PC-3 (cell line): Measurements from ENCODE around the gene LRIG3. TPM values are rescaled to one million over a fixed set of nuclear protein-coding genes. Genes with fewer than 3 reads are reported as not detected.

Experiments used
- ATAC-seq: fragments of 200-7000 bp; cut with Tn5 transposase; 2 replicates; pipeline ENCODE4 v1.9.1; 2020; ENCODE audit warnings: mild to moderate bottlenecking, moderate library complexity
- BruUV-seq: library from RNA; stranded (reverse); fragments of 400-500 nt; replicated peaks from 2 replicates; lab custom pipeline; 2021; lab: Mats Ljungman, UMichigan
- CTCF ChIA-PET: fragments of 300-600 bp; sonication (Branson Sonifier 250); formaldehyde crosslinking; loops from one replicate; lab custom pipeline; 2022; ENCODE audit warnings: antibody characterized with exemption; lab: Charles Lee
- POLR2A ChIA-PET: fragments of 300-600 bp; sonication (Branson Sonifier 250); formaldehyde crosslinking; loops from one replicate; lab custom pipeline; 2022; ENCODE audit warnings: antibody characterized with exemption; ENCODE audit not compliant: unreplicated experiment; lab: Charles Lee
- DNase-seq: peaks from one replicate; pipeline ENCODE4 v3.0.0-alpha.2; 2015
- H2AFZ ChIP-seq: fragments of 300-600 bp; sonication (generic); 2 replicates; pipeline ENCODE4 v1.6.0; 2016; ENCODE audit warnings: antibody characterized with exemption, low read length
- H3F3A ChIP-seq: fragments of 300-600 bp; sonication (generic); one replicate; pipeline ENCODE4 v1.6.0; 2017; ENCODE audit warnings: antibody characterized with exemption, low read length, control low read depth, mild to moderate bottlenecking; ENCODE audit not compliant: unreplicated experiment
- H3K27ac ChIP-seq: fragments of 300-600 bp; sonication (generic); 2 replicates; pipeline ENCODE4 v1.5.1; 2016; ENCODE audit warnings: mild to moderate bottlenecking, low read length
- H3K27me3 ChIP-seq: fragments of 300-600 bp; sonication (generic); 2 replicates; pipeline ENCODE4 v1.6.1; 2016; ENCODE audit warnings: low read length, mixed read lengths
- H3K36me3 ChIP-seq: fragments of 300-600 bp; sonication (generic); 2 replicates; pipeline ENCODE4 v1.6.1; 2016; ENCODE audit warnings: low read depth, mixed run types, low read length, mixed read lengths
- H3K4me1 ChIP-seq: fragments of 300-600 bp; sonication (generic); 2 replicates; pipeline ENCODE4 v1.5.1; 2016; ENCODE audit warnings: low read length; ENCODE audit not compliant: insufficient read depth
- H3K4me2 ChIP-seq: fragments of 300-600 bp; sonication (generic); 2 replicates; pipeline ENCODE4 v1.6.0; 2016; ENCODE audit warnings: low read length
- H3K4me3 ChIP-seq: fragments of 300-600 bp; sonication (generic); 2 replicates; pipeline ENCODE4 v1.5.1; 2016; ENCODE audit warnings: mild to moderate bottlenecking, low read length, mixed read lengths
- H3K79me2 ChIP-seq: fragments of 300-600 bp; sonication (generic); 2 replicates; pipeline ENCODE4 v1.6.1; 2017; ENCODE audit warnings: low read length, mixed read lengths
- H3K9ac ChIP-seq: fragments of 300-600 bp; sonication (generic); 2 replicates; pipeline ENCODE4 v1.6.0; 2016; ENCODE audit warnings: mild to moderate bottlenecking, low read length
- H3K9me2 ChIP-seq: fragments of 300-600 bp; sonication (generic); replicated peaks from 2 replicates; pipeline ENCODE4 v1.6.1; 2016; ENCODE audit warnings: mixed run types, low read length, mixed read lengths
- H3K9me3 ChIP-seq: fragments of 300-600 bp; sonication (generic); 2 replicates; pipeline ENCODE4 v1.6.1; 2016; ENCODE audit warnings: low read length, mixed read lengths
- H4K20me1 ChIP-seq: fragments of 300-600 bp; sonication (generic); 2 replicates; pipeline ENCODE4 v1.6.1; 2016; ENCODE audit warnings: low read length, mixed read lengths
- EZH2 ChIP-seq: fragments of 300-600 bp; sonication (generic); IDR thresholded peaks from one replicate; pipeline ENCODE4 v1.6.1; 2017; ENCODE audit warnings: antibody characterized with exemption, mild to moderate bottlenecking, low read length; ENCODE audit not compliant: unreplicated experiment
- EZH2phosphoT487 ChIP-seq: fragments of 300-600 bp; sonication (generic); IDR thresholded peaks from 2 replicates; pipeline ENCODE4 v1.6.1; 2018; ENCODE audit warnings: mild to moderate bottlenecking, antibody characterized with exemption, low read length, borderline replicate concordance
- intact Hi-C: fragments of 100-400 bp; cut with micrococcal nuclease; formaldehyde crosslinking; loops from 2 replicates; pipeline ENCODE4 v1.9.0; 2023
- total RNA-seq: library from RNA; depleted of rRNA; stranded (reverse); fragments of >200 nt; gene quantifications from 2 replicates; pipeline ENCODE4 v1.2.3, GENCODE V29; 2014
- TF ChIP-seq, protein P1 (sequence below): fragments of 300-600 bp; sonication (generic); conservative IDR thresholded peaks from 2 replicates; pipeline ENCODE4 v1.5.1; 2017; ENCODE audit warnings: antibody characterized with exemption, low read depth, mild to moderate bottlenecking, low read length

LRIG3 gene
- total RNA-seq, 1 experiment from 2014 or later: 8.6 TPM

DNA sequence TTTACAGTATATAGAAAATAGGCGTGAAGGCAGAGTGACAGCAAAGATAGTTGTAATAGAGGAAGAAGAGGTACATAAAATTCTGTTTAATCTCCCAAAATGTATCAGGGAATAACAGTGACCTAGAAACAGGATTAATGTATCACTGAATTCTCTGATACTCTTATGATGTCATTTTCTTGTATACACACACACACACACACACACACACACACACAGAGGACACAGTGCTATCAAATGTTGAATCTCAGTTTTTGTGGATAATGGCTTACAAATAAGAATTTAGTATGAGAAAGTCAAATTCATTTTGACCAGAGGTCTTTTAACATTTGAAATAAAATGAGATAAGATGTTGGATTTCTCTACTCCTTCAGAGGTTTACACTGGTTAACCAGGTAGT lies 4.3 kb upstream of the LRIG3 start:
- intact Hi-C loops: no loop called here
- ChIA-PET POLR2A (no interaction called here), CTCF (no interaction called here)
- no peak for DNase-seq
- H3K79me2 ChIP-seq: peaks cover 2% of the 10 kb centered on the region
- H2AFZ ChIP-seq: no peak overlapping the region
- H3F3A ChIP-seq: no peaks in the 10 kb centered on the region
- H3K9me3 ChIP-seq: no peaks in the 10 kb centered on the region
- H3K27me3 ChIP-seq: no peaks in the 10 kb centered on the region
- H3K9ac ChIP-seq: no peak overlapping the region
- H3K36me3 ChIP-seq: no peaks in the 10 kb centered on the region
- no peak overlapping the region for H3K4me3 ChIP-seq
- no peak overlapping the region for H3K27ac ChIP-seq
- peaks cover 16% of the 10 kb centered on the region for H3K4me1 ChIP-seq
- no TSS peak for BruUV-seq
- H4K20me1 ChIP-seq: no peaks in the 10 kb centered on the region
- H3K9me2 ChIP-seq: no peaks in the 10 kb centered on the region
- no peak overlapping the region for H3K4me2 ChIP-seq
- no peak for ATAC-seq
- TF ChIP-seq, protein P1, sequence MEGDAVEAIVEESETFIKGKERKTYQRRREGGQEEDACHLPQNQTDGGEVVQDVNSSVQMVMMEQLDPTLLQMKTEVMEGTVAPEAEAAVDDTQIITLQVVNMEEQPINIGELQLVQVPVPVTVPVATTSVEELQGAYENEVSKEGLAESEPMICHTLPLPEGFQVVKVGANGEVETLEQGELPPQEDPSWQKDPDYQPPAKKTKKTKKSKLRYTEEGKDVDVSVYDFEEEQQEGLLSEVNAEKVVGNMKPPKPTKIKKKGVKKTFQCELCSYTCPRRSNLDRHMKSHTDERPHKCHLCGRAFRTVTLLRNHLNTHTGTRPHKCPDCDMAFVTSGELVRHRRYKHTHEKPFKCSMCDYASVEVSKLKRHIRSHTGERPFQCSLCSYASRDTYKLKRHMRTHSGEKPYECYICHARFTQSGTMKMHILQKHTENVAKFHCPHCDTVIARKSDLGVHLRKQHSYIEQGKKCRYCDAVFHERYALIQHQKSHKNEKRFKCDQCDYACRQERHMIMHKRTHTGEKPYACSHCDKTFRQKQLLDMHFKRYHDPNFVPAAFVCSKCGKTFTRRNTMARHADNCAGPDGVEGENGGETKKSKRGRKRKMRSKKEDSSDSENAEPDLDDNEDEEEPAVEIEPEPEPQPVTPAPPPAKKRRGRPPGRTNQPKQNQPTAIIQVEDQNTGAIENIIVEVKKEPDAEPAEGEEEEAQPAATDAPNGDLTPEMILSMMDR: no peak
- TF ChIP-seq EZH2 (no peak), EZH2phosphoT487 (no peak)

DNA sequence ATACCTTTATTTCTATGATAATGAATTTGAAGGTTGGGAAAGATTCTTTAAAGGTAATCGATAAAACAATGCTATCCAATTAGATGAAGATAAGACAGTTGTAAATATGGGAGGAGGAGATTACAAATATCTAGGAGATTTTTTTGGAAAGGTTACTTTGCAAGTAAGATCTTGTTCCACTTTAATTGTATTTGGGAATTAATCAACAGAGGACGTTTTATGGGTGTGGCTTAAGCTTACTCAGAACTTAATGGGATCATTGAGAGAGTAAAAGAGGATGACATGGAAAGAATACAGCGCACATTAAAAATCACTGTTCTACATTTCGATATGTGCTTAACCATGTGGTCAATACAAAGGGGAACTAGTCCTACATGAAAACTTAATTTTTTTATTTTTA lies 3.5 kb upstream of the LRIG3 start:
- ChIA-PET POLR2A (no interaction called here), CTCF (no interaction called here)
- ATAC-seq (no peak), DNase-seq (no peak)
- no peaks in the 10 kb centered on the region for H4K20me1 ChIP-seq
- H3K36me3 ChIP-seq: no peaks in the 10 kb centered on the region
- H3K4me1 ChIP-seq: peaks cover 16% of the 10 kb centered on the region
- no peak overlapping the region for H3K9ac ChIP-seq
- H3F3A ChIP-seq: no peaks in the 10 kb centered on the region
- TF ChIP-seq EZH2 (no peak), EZH2phosphoT487 (no peak)
- TF ChIP-seq, protein P1: no peak
- no TSS peak for BruUV-seq
- peaks cover 11% of the 10 kb centered on the region for H3K79me2 ChIP-seq
- H3K9me3 ChIP-seq: no peaks in the 10 kb centered on the region
- intact Hi-C loops: no loop called here
- no peak overlapping the region for H2AFZ ChIP-seq
- H3K4me3 ChIP-seq: no peak overlapping the region
- H3K27ac ChIP-seq: no peak overlapping the region
- no peak overlapping the region for H3K4me2 ChIP-seq
- H3K27me3 ChIP-seq: no peaks in the 10 kb centered on the region
- H3K9me2 ChIP-seq: no peaks in the 10 kb centered on the region

DNA sequence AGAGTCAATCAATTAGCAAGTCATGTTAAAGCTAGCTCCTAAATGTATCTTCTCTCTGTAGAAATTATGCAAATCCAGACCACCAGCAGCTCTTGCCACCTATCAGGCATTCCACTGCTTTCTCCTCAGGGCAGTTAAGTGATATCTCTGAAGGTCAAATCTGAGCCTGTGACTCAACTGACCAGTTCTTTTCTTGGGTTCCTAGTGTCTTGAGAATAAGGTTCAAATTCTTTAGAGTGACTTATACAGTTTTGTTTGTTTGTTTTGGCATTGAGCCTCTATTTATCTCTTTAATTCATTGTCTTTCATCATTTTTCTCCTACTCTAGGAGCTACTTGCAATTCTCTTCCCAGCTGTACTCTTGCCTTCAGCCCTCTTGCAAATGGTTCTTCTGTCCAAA lies 2.5 kb upstream of the LRIG3 start:
- no peak for ATAC-seq
- Histone ChIP-seq H3K79me2 (peaks cover 20% of the 10 kb centered on the region), H3F3A (no peaks in the 10 kb centered on the region), H3K36me3 (no peaks in the 10 kb centered on the region), H2AFZ (no peak overlapping the region), H3K9me3 (no peaks in the 10 kb centered on the region), H3K4me1 (peaks cover 16% of the 10 kb centered on the region), H3K27me3 (no peaks in the 10 kb centered on the region), H3K9ac (no peak overlapping the region), H3K9me2 (no peaks in the 10 kb centered on the region), H4K20me1 (no peaks in the 10 kb centered on the region), H3K4me2 (no peak overlapping the region), H3K4me3 (no peak overlapping the region), H3K27ac (no peak overlapping the region)
- ChIA-PET CTCF (no interaction called here), POLR2A (no interaction called here)
- intact Hi-C loops: no loop called here
- peak; percentile 57 for DNase-seq
- TF ChIP-seq EZH2 (no peak), EZH2phosphoT487 (no peak)
- TF ChIP-seq, protein P1: no peak
- no TSS peak for BruUV-seq
